Fibroblast of the aortic adventitia (primary cell): ENCODE data around the gene MRI1. TPM values are rescaled to one million over a fixed set of nuclear protein-coding genes. Genes with fewer than 3 reads are reported as not detected.

ENCODE experiments used
- DNase-seq: peaks from one replicate; pipeline ENCODE4 v3.0.0-alpha.2; 2010; ENCODE audit warnings: low read depth
- H3K4me3 ChIP-seq: 2 replicates; pipeline ENCODE4 v1.5.1; 2011; ENCODE audit warnings: low read depth, mild to moderate bottlenecking, control low read depth, low read length, moderate library complexity
- CTCF ChIP-seq: IDR thresholded peaks from 2 replicates; pipeline ENCODE4 v1.5.1; 2011; ENCODE audit warnings: mild to moderate bottlenecking, low read length, control low read depth, inconsistent platforms; ENCODE audit not compliant: insufficient read depth
- total RNA-seq: library from RNA; depleted of rRNA; stranded (reverse); fragments of >200 nt; gene quantifications from 2 replicates; pipeline ENCODE4 v1.2.3, GENCODE V29; 2012; ENCODE audit warnings: low replicate concordance

MRI1 gene
- total RNA-seq, 1 donor, result 24.0 TPM

DNA sequence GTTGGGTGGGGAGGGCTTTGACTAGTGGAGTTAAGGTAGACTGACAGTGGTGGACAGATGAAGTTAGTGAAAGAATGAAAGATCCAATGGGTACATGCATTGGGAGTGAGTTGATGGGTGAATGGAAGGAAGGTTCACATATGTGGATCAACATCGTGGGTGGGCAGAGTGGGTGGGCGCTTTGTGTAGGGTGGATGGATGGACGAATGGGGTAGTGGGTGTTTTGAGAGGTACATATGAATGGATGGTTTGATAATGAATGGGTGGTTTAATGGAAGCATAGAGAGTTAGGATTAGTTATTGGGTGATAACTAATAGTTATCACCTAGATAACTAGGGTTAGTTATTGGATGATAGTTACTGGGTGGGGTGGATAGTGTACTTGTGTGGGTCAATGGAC, 42.4 kb downstream of the MRI1 start:
- no peak for TF ChIP-seq CTCF
- DNase-seq, result no peak
- no peak overlapping the region for H3K4me3 ChIP-seq

DNA sequence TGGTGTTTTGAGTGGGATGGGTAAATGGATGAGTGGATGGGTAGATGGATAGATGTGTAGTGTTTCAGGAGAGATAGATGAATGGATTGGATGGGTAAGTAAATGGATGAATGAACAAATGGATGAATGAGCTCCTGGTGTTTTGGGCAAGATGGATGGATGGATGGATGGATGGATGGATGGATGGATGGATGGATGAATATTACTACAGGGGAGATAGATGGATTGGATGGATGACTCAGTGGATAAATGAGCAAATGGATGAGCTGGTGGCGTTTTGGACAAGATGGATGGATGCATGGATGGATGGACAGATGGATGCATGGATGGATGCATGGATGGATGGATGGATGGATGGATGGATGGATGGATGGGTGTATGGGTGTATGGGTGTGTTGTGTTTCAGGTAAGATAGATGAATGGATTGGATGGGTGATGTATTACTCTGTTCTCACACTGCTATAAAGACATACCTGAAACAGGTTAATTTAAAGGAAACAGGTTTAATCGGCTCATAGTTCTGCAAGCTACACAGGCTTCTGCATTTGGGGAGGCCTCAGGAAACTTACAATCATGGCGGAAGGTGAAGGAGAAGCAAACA, 43.2 kb downstream of the MRI1 start:
- no peak for TF ChIP-seq CTCF
- no peak overlapping the region for H3K4me3 ChIP-seq
- no peak for DNase-seq

- no peak overlapping the region for H3K4me3 ChIP-seq
- no peak for DNase-seq
- TF ChIP-seq CTCF, result no peak
Measured at GRCh38 chr19:13808856-13809255, 44.5 kb downstream of the MRI1 start.

GRCh38 chr19:13812544-13812943, 48.2 kb downstream of the MRI1 start:
- TF ChIP-seq CTCF, result no peak
- H3K4me3 ChIP-seq, result no peak overlapping the region
- DNase-seq, result no peak

DNA sequence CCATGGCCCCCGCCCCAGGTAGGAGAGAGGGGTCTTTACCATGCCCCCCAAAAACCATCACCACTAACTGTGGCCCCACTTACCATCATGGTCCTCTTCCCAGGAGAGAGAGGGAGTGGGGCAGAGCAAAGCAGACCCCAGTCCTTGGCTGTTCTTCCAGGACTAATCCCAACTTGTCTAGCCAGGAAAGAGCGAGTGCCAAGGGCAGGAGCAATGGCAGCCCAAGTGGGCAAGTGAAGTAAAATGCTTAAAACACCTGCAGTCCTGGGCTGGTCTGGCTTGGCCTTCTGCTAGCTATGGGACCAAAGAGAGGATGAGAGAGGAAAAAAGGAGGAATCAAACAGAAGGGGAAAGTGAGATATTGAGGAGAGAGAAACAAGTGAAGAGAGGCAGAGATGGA, 48.8 kb downstream of the MRI1 start:
- no peak for DNase-seq
- H3K4me3 ChIP-seq, result no peak overlapping the region
- TF ChIP-seq CTCF, result no peak

GRCh38 chr19:13814550-13814949, 50.2 kb downstream of the MRI1 start:
- DNase-seq, result no peak
- no peak overlapping the region for H3K4me3 ChIP-seq
- no peak for TF ChIP-seq CTCF

DNA sequence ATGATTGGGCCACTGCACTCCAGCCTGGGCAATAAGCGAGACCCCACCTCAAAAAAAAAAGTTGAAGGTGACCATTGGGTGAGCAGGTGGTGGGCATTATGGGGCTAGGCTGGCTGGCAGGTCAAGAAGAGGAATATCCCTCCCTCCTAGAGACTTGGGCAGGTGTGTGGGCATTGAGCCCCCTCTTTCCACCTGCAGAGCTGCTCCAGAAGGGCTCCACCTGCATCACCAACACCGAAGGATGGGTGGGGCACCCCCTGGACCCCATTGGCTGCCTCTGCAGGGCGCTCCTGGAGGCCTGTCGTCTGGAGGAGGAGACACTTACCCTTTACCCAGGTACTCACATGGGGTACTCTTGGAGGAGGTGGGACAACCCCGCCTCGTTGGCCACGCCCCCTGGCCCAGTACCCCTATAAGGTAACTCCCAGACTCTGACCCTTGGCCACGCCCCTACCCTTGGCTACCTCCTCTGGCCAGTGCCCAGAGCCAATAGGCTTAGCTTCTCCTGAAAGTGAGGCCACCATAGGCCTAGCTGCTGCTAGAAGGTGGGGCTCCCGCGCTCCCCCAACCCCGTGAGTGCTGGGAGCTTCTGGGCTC, 52.8 kb downstream of the MRI1 start:
- no peak for TF ChIP-seq CTCF
- DNase-seq, result no peak
- no peak overlapping the region for H3K4me3 ChIP-seq
